GM21825 (cell line): ENCODE data around the gene RNLS.

Experiments
- ATAC-seq: cut with Tn5 transposase; IDR thresholded peaks from one replicate; pipeline ENCODE4 v1.9.1; 2021; ENCODE audit warnings: mild to moderate bottlenecking, moderate library complexity; ENCODE audit not compliant: unreplicated experiment

Gene RNLS

GRCh38 chr10:88347597-88348304, 235.4 kb downstream of the RNLS start:
- no peak for ATAC-seq

DNA sequence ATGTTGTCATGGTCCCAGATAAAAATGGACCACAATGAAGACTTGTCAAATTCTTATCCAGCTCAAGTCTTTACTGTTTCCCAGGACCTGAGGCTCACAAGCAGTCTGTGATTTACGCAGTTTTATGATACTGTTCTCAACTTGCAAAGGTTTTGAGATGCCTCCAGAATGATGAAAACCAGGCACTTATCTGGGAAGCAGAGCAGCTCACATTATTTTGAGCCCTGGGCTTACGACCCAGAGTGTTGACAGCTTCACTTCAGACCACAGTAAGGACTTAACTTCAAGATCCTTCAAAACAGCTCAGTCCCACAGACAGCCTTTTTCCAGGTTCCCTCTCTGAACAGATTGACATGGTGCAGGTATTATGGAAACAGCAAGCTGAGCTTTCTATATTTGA, 236.1 kb downstream of the RNLS start:
- no peak for ATAC-seq

DNA sequence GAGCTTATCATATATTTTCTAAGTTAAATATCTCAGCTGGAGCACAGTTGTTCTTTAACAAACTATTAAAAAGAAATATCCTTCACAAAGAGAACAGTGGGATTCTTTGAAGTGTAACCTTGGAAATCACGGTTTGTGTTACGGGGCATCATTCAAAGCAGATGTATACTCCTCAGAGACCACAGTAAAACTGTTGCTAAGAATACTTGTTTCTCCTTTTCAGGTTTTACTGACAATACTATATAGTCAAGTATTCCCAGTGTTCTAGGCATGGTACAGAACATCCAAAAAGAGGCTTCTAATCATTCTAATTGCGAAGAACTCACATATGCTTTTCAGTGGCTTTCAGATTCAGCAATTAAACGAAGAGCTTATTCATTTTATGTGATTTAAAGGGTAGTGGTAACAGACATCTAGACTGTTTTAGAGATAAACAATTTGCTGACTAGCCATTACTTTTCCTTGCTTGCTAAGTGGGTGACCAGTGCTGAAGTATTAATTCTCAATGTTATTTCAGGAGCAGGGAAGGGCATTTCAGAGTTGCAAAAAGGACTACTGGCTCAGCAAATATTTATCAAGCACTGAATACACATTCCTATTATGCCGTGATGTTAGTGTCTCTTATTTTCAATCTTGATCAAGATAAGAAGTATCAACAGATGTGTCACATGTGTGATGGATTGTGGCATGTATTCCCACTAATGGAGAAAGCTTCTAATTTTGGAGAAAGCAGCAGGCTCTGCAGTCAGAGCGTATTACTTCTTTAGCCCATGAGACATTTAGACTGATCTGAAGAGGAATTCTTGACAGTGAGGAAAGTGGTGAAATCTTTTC, 236.8 kb downstream of the RNLS start:
- no peak for ATAC-seq

GRCh38 chr10:88343761-88344484, 239.2 kb downstream of the RNLS start:
- no peak for ATAC-seq

DNA sequence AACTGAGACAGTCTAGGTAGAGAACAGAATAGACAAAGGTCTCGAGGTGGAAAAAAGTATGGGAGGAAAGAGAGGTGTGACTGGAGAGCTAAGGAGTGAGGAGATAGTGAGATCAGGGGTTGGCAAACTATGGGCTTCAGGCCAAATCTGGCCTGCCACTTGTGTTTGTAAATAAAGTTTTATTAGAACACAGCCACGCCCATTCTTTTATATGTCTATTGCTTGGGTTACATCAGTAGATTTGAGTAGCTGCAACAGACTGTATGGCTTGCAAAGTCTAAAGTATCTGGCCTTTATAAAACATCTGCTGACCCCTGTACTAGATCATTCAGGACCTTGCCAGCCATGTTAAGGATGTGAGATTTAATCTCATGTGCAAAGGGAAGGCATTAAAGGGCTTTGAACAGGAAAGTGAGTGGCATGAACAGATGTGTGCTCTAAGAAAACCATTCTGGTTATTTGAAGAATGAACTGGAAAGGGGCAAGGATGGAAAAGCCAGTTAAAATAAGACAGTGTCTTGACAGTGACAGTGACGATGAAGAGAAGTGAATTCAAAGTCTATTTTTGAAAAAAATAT, 240.3 kb downstream of the RNLS start:
- no peak for ATAC-seq

- no peak for ATAC-seq
Measured at GRCh38 chr10:88337134-88337533, 246.0 kb downstream of the RNLS start.

- ATAC-seq, result no peak
Measured at GRCh38 chr10:88336334-88336733, 246.8 kb downstream of the RNLS start.

DNA sequence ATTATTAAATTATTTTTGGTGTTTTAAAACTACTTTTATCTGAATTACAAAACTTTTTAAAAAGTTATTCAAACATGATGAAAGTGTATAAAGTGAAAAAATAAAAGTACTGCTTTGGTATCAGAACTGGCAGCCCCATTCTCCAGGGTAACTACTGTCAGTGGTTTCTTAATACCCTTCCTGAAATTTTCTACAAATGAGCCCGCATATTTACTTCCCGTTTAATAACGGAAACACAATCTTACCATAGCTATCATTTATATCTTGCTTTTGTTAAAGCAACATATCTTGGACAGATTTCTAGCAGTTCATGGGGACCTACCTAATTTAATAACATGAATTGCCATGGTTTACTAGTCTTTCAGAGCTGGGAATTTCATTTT, 249.9 kb downstream of the RNLS start:
- no peak for ATAC-seq

DNA sequence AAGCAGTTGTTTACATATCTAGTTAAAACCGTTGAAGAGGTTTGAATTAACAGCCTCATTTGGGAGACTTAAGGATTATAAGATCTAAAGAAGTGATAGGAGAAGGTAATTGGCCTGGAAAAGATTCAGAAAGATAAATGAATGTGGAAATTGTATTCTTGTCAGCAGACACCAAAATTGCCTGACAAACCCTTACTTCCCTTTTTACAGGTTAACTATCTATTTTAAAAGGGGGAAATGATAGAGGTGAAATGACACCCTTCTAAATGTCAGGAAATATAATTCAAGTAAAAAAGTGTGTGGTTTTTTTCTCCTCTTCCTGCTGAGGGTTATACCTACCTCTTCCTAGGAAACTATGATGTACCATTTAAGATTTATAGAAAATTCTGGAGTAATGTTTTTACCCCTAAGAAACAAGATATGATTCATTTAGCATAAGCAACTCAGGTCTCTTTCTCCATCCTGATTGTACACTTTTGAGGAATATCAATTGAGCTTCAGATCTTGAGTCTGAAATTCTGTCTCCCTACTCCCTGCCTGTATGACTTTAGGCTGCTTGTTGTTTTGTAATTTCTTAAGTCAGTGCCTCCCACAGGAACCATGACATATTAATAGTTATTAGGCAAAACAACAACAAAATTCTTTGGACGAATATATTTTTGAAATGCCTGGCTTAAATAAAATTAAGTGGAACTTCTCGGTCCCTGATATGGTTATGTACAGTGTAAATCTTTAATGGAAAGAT, 250.4 kb downstream of the RNLS start:
- no peak for ATAC-seq

GRCh38 chr10:88330174-88330573, 252.9 kb downstream of the RNLS start:
- no peak for ATAC-seq

DNA sequence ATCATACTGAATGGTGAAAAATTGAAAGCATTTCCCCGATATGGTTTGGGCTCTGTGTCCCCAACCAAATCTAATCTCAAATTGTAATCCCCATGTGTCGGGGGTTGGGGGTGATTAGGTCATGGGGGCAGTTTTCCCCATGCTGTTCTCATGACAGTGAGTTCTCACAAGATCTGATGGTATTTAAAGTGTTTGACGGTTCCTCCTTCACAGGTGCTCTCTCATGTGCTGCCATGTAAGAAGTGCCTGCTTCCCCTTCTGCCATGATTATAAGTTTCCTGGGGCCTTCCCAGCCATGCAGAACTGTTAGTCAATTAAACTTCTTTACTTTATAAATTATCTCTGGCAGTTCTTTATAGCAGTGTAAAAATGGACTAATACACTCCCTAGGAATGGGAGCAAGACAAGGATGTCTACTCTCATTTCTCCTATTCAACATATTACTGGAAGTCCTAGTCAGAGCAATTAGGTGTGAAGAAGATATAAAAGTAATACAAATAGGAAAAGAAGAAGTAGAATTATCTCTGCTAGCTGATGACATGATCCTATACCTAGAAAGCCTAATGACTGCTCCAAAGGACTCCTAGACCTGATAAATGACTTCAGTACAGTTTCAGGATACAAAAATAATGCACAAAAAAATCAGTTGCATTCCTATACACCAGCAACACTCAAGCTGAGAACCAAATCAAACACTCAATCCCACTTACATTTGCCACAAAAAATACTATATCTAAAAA, 260.6 kb downstream of the RNLS start:
- no peak for ATAC-seq

GRCh38 chr10:88319960-88320517, 263.1 kb downstream of the RNLS start:
- ATAC-seq, result no peak

- ATAC-seq, result no peak
Measured at GRCh38 chr10:88318803-88319202, 264.3 kb downstream of the RNLS start.

DNA sequence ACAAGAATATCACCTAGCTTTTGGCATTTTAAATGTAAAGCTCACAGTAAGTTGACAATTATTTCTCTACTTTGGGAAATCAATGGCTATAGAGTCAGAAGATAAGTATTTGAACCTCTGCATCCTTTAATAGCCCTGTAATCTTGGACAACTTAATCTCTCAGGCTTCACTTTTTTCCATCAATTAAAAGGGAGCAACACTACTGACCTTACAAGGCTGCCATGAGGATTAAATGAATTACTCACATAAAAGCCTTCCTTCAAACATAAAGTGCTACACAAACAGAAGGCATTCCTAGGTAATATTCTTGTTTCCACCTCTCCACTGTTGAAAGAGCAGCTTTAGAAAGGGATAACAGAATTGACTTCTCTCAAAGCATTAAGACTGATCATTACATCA, 266.0 kb downstream of the RNLS start:
- no peak for ATAC-seq

DNA sequence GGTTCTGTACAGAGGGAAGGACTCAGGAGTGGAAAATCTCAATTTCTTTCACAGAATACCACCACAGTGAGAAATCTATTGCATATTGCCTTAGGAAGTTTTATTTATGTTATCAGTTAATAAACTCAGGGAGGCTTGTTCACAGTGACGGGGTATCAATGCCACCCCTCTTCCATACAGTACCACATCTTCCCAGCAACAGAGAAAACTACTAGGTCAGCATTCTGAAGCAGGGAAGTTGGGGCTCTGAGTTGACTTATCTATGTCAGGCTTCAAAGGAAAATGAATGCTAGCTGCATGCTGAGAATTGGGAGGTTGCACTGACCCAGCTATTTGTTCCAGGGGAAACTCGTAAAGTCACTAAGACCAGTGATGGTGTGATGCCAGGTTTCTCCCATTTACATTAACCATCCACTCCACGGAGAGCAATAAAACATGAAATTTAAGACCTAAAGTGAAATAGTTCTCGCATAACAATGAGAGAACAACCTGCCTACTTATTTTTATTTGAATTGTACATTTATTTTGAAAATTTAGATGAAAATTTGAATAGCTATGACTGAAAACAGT, 266.7 kb downstream of the RNLS start:
- ATAC-seq, result no peak

GRCh38 chr10:88315755-88316154, 267.4 kb downstream of the RNLS start:
- ATAC-seq, result no peak

DNA sequence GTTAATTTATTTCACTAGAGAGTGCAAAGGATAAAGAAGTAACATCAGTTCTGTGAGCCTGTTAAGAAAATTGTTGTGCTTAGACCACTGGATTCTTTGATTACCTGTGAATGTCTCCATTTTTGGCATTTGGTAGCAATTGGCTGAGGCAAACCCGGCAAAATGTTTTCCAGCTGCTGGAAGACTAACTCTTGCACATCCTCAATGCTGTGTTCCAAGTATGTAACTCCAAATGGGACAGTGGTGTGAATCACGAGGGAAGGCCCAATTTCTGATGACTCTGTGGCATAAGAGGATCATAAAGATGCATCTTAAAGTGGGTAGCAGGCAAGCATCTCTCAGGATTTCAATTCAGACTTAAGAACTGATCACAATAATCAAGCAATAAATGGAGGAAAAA, 268.8 kb downstream of the RNLS start:
- no peak for ATAC-seq

DNA sequence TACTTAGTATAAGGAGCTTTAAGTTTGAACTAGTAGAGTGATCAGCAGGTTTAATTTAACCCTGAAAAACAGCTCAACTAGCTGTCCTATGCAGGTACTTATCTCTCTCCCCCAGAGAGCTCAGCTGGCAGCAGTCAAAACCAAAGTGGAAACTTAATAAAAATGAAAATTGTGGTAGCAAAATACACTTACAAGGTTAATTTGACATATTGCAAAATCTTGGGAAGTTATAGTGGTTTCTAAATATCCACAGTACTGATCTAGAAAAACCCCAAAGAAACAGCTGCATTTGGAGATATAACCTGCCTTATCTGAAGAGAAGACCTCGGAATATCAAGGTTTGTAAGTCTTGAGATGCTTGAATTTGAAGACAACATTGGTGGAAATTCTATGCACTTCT, 269.2 kb downstream of the RNLS start:
- no peak for ATAC-seq

DNA sequence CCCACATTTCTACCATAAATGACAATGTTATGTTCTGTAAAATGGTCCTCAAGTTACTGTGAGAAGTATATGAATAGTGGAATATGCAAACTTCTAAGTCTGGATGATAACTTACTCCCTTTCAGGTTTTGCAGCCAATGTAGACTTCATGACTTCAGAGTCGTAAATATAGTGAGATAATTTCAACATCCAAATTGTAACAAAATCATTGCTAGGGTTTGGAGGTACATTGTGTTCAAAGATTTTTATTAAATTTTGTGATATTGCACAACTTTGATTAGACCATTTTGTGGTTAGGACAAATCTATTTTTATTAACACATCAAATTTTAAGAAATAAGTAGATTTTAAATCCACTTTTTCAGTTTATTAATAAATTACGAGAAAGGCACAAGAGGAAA, 270.3 kb downstream of the RNLS start:
- no peak for ATAC-seq
